Memory B cell (primary cell): ENCODE measurements around the gene GDNF.
A peak's percentile ranks its signal among the peaks of the same experiment; 100 is the strongest.

Experiments used
- ATAC-seq: fragments of 150-1000 bp; cut with Tn5 transposase; 2 replicates; pipeline ENCODE4 v1.10.0; 2021; ENCODE audit warnings: low read depth, mild to moderate bottlenecking, moderate library complexity
- DNase-seq, 2 donors: peaks; one replicate each; pipeline ENCODE4 v3.0.0; 2022; ENCODE audit warnings: low spot score in 2 of 2
- H3K27ac Mint-ChIP-seq: one replicate; pipeline ENCODE4 v1.8.0; 2022; ENCODE audit warnings: mild to moderate bottlenecking, moderate library complexity, mixed read lengths
- H3K27me3 Mint-ChIP-seq: one replicate; pipeline ENCODE4 v1.8.0; 2022; ENCODE audit warnings: mixed read lengths
- H3K36me3 Mint-ChIP-seq: one replicate; pipeline ENCODE4 v1.8.0; 2022; ENCODE audit warnings: mild to moderate bottlenecking, mixed read lengths
- H3K4me1 Mint-ChIP-seq: one replicate; pipeline ENCODE4 v1.8.0; 2022; ENCODE audit warnings: mixed read lengths
- H3K4me3 Mint-ChIP-seq: one replicate; pipeline ENCODE4 v1.8.0; 2022; ENCODE audit warnings: mild to moderate bottlenecking, moderate library complexity, mixed read lengths
- H3K9me3 Mint-ChIP-seq: one replicate; pipeline ENCODE4 v1.8.0; 2022; ENCODE audit warnings: mixed read lengths

Gene GDNF

GRCh38 chr5:37859805-37860204 is 20.0 kb upstream of the GDNF start:
- Mint-ChIP-seq H3K27me3 (peaks cover 11% of the 10 kb centered on the region), H3K4me1 (peaks cover 3% of the 10 kb centered on the region), H3K4me3 (no peak overlapping the region), H3K36me3 (no peaks in the 10 kb centered on the region), H3K9me3 (peaks cover 2% of the 10 kb centered on the region), H3K27ac (no peak overlapping the region)
- DNase-seq = no peak
- ATAC-seq = peak; percentile 91

GRCh38 chr5:37858250-37858649 is 18.4 kb upstream of the GDNF start:
- DNase-seq (no peak), ATAC-seq (no peak)
- no peak overlapping the region for H3K4me3 Mint-ChIP-seq
- peaks cover 6% of the 10 kb centered on the region for H3K9me3 Mint-ChIP-seq
- H3K27me3 Mint-ChIP-seq = peaks cover 2% of the 10 kb centered on the region
- no peaks in the 10 kb centered on the region for H3K36me3 Mint-ChIP-seq
- peaks cover 3% of the 10 kb centered on the region for H3K4me1 Mint-ChIP-seq
- H3K27ac Mint-ChIP-seq = no peak overlapping the region

GRCh38 chr5:37857696-37858095 is 17.9 kb upstream of the GDNF start:
- Mint-ChIP-seq H3K27ac (no peak overlapping the region), H3K36me3 (no peaks in the 10 kb centered on the region), H3K4me1 (peaks cover 3% of the 10 kb centered on the region), H3K4me3 (no peak overlapping the region), H3K9me3 (peaks cover 6% of the 10 kb centered on the region), H3K27me3 (peaks cover 3% of the 10 kb centered on the region)
- no peak for ATAC-seq
- DNase-seq = no peak

GRCh38 chr5:37855438-37855837 is 15.6 kb upstream of the GDNF start:
- no peak overlapping the region for H3K27ac Mint-ChIP-seq
- no peak for DNase-seq
- peaks cover 3% of the 10 kb centered on the region for H3K4me1 Mint-ChIP-seq
- no peak overlapping the region for H3K4me3 Mint-ChIP-seq
- peaks cover 6% of the 10 kb centered on the region for H3K9me3 Mint-ChIP-seq
- peaks cover 6% of the 10 kb centered on the region for H3K27me3 Mint-ChIP-seq
- ATAC-seq = no peak
- no peaks in the 10 kb centered on the region for H3K36me3 Mint-ChIP-seq

GRCh38 chr5:37851305-37851704 is 11.5 kb upstream of the GDNF start:
- DNase-seq (no peak), ATAC-seq (no peak)
- Mint-ChIP-seq H3K36me3 (no peaks in the 10 kb centered on the region), H3K9me3 (peaks cover 6% of the 10 kb centered on the region), H3K27ac (no peak overlapping the region), H3K27me3 (peaks cover 9% of the 10 kb centered on the region), H3K4me1 (peaks cover 4% of the 10 kb centered on the region), H3K4me3 (no peak overlapping the region)

GRCh38 chr5:37850226-37850865 is 10.5 kb upstream of the GDNF start:
- ATAC-seq = no peak
- no peak overlapping the region for H3K27ac Mint-ChIP-seq
- DNase-seq = no peak
- no peak overlapping the region for H3K4me3 Mint-ChIP-seq
- H3K36me3 Mint-ChIP-seq = no peaks in the 10 kb centered on the region
- H3K9me3 Mint-ChIP-seq = peaks cover 4% of the 10 kb centered on the region
- H3K27me3 Mint-ChIP-seq = peaks cover 10% of the 10 kb centered on the region
- peaks cover 4% of the 10 kb centered on the region for H3K4me1 Mint-ChIP-seq

GRCh38 chr5:37849641-37850040 is 9.8 kb upstream of the GDNF start:
- Mint-ChIP-seq H3K27me3 (peaks cover 10% of the 10 kb centered on the region), H3K9me3 (peaks cover 4% of the 10 kb centered on the region), H3K4me1 (peaks cover 4% of the 10 kb centered on the region), H3K4me3 (no peak overlapping the region), H3K27ac (no peak overlapping the region), H3K36me3 (no peaks in the 10 kb centered on the region)
- ATAC-seq (no peak), DNase-seq (no peak)

- Mint-ChIP-seq H3K4me1 (peaks cover 4% of the 10 kb centered on the region), H3K9me3 (no peaks in the 10 kb centered on the region), H3K36me3 (no peaks in the 10 kb centered on the region), H3K27me3 (peaks cover 9% of the 10 kb centered on the region), H3K4me3 (no peak overlapping the region), H3K27ac (no peak overlapping the region)
- ATAC-seq (no peak), DNase-seq (no peak)
Observed at GRCh38 chr5:37847978-37848425, 8.2 kb upstream of the GDNF start.

- no peak for ATAC-seq
- H3K4me3 Mint-ChIP-seq = no peak overlapping the region
- no peak overlapping the region for H3K27ac Mint-ChIP-seq
- H3K4me1 Mint-ChIP-seq = peaks cover 4% of the 10 kb centered on the region
- no peak for DNase-seq
- H3K36me3 Mint-ChIP-seq = no peaks in the 10 kb centered on the region
- H3K27me3 Mint-ChIP-seq = peaks cover 14% of the 10 kb centered on the region
- no peaks in the 10 kb centered on the region for H3K9me3 Mint-ChIP-seq
Observed at GRCh38 chr5:37846786-37847310, 7.0 kb upstream of the GDNF start.

GRCh38 chr5:37844009-37844408 is 4.2 kb upstream of the GDNF start:
- Mint-ChIP-seq H3K4me3 (no peak overlapping the region), H3K27me3 (peaks cover 18% of the 10 kb centered on the region), H3K4me1 (peaks cover 4% of the 10 kb centered on the region), H3K9me3 (no peaks in the 10 kb centered on the region), H3K36me3 (no peaks in the 10 kb centered on the region), H3K27ac (no peak overlapping the region)
- no peak for DNase-seq
- ATAC-seq = no peak

GRCh38 chr5:37842048-37842447 is 2.2 kb upstream of the GDNF start:
- no peaks in the 10 kb centered on the region for H3K9me3 Mint-ChIP-seq
- H3K36me3 Mint-ChIP-seq = no peaks in the 10 kb centered on the region
- H3K4me3 Mint-ChIP-seq = no peak overlapping the region
- ATAC-seq (no peak), DNase-seq (no peak)
- no peak overlapping the region for H3K27ac Mint-ChIP-seq
- H3K4me1 Mint-ChIP-seq = peaks cover 11% of the 10 kb centered on the region
- peaks cover 26% of the 10 kb centered on the region for H3K27me3 Mint-ChIP-seq

- ATAC-seq (no peak), DNase-seq (no peak)
- H3K4me3 Mint-ChIP-seq = no peak overlapping the region
- no peak overlapping the region for H3K27ac Mint-ChIP-seq
- H3K36me3 Mint-ChIP-seq = no peaks in the 10 kb centered on the region
- H3K4me1 Mint-ChIP-seq = peaks cover 12% of the 10 kb centered on the region
- no peaks in the 10 kb centered on the region for H3K9me3 Mint-ChIP-seq
- H3K27me3 Mint-ChIP-seq = peaks cover 25% of the 10 kb centered on the region
Observed at GRCh38 chr5:37841203-37841602, 1.4 kb upstream of the GDNF start.

GRCh38 chr5:37840053-37841034 is 503 bp upstream of the GDNF start:
- no peaks in the 10 kb centered on the region for H3K9me3 Mint-ChIP-seq
- H3K27me3 Mint-ChIP-seq = peaks cover 26% of the 10 kb centered on the region
- no peak overlapping the region for H3K4me3 Mint-ChIP-seq
- no peak for ATAC-seq
- no peak for DNase-seq
- H3K36me3 Mint-ChIP-seq = no peaks in the 10 kb centered on the region
- H3K27ac Mint-ChIP-seq = no peak overlapping the region
- peaks cover 12% of the 10 kb centered on the region for H3K4me1 Mint-ChIP-seq

GRCh38 chr5:37838933-37839341 is 904 bp downstream of the GDNF start:
- H3K4me1 Mint-ChIP-seq = peaks cover 16% of the 10 kb centered on the region
- peaks cover 33% of the 10 kb centered on the region for H3K27me3 Mint-ChIP-seq
- no peak overlapping the region for H3K27ac Mint-ChIP-seq
- no peaks in the 10 kb centered on the region for H3K9me3 Mint-ChIP-seq
- no peak for DNase-seq
- ATAC-seq = no peak
- H3K4me3 Mint-ChIP-seq = peak overlapping the region; percentile 17
- H3K36me3 Mint-ChIP-seq = no peaks in the 10 kb centered on the region
